Esophagus muscularis mucosa (tissue), 3 donors: ENCODE results near the gene CARM1.

Experiments used
- EP300 ChIP-seq: sonication (generic); formaldehyde crosslinking; IDR thresholded peaks from one replicate; pipeline ENCODE4 v1.6.1; 2017; ENCODE audit warnings: antibody characterized with exemption
- TF ChIP-seq, protein P1 (sequence below), 3 experiments: fragments of 200-600 bp in 2 of 3; fragments of 450-650 bp in 1 of 3; sonication (generic) in 2 of 3; IDR thresholded peaks; one replicate each; pipeline ENCODE4 v1.5.1; 2017 to 2019; ENCODE audit warnings: antibody characterized with exemption in 3 of 3, mild to moderate bottlenecking in 2 of 3, moderate library complexity in 1 of 3

DNA sequence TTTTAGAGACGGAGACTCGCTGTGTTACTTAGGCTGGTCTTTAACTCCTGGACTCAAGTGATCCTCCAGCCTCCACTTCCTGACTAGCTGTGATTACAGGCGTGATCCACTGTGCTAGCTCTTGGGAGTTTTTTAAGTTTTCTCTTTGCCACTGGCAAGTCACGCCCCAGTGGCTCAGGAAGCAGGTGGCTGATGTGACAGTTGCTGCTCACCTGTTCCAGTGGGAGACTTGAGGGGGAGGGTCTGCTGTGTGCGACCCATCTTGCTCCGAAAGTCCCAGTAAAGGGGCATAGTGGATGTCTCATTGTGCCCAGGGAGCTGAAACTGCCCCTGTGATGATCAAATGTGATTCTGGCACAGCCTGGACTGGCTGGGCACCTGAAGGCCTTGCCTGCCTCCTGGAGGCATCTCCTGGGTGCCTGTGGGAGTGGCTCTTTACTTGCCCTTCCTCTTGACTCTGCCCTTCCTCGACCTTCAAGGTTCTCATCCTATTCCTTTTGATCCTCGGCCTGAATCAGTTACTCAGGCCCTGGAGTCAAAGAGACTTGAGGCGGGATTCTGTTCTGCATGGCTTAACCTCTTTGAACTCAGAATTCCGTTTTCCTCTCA, 97.3 kb downstream of the CARM1 start:
- TF ChIP-seq EP300, result no peak
- TF ChIP-seq, protein P1, sequence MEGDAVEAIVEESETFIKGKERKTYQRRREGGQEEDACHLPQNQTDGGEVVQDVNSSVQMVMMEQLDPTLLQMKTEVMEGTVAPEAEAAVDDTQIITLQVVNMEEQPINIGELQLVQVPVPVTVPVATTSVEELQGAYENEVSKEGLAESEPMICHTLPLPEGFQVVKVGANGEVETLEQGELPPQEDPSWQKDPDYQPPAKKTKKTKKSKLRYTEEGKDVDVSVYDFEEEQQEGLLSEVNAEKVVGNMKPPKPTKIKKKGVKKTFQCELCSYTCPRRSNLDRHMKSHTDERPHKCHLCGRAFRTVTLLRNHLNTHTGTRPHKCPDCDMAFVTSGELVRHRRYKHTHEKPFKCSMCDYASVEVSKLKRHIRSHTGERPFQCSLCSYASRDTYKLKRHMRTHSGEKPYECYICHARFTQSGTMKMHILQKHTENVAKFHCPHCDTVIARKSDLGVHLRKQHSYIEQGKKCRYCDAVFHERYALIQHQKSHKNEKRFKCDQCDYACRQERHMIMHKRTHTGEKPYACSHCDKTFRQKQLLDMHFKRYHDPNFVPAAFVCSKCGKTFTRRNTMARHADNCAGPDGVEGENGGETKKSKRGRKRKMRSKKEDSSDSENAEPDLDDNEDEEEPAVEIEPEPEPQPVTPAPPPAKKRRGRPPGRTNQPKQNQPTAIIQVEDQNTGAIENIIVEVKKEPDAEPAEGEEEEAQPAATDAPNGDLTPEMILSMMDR (IDR thresholded peaks at IDR 0.05), result no peak
